Activated naive CD8-positive, alpha-beta T cell (primary cell): ENCODE results near the gene CNPY1.

Experiments
- H3K27ac Mint-ChIP-seq: one replicate; pipeline ENCODE4 v1.8.0; 2021; ENCODE audit warnings: mixed read lengths
- H3K27me3 Mint-ChIP-seq: one replicate; pipeline ENCODE4 v1.8.0; 2021; ENCODE audit warnings: mixed read lengths
- H3K36me3 Mint-ChIP-seq: one replicate; pipeline ENCODE4 v1.8.0; 2021; ENCODE audit warnings: mixed read lengths
- H3K4me1 Mint-ChIP-seq: one replicate; pipeline ENCODE4 v1.8.0; 2021; ENCODE audit warnings: low read depth, mixed read lengths
- H3K4me3 Mint-ChIP-seq: one replicate; pipeline ENCODE4 v1.8.0; 2021; ENCODE audit warnings: mild to moderate bottlenecking, mixed read lengths
- H3K9me3 Mint-ChIP-seq: one replicate; pipeline ENCODE4 v1.8.0; 2021; ENCODE audit warnings: low read depth, mixed read lengths

Gene CNPY1

DNA sequence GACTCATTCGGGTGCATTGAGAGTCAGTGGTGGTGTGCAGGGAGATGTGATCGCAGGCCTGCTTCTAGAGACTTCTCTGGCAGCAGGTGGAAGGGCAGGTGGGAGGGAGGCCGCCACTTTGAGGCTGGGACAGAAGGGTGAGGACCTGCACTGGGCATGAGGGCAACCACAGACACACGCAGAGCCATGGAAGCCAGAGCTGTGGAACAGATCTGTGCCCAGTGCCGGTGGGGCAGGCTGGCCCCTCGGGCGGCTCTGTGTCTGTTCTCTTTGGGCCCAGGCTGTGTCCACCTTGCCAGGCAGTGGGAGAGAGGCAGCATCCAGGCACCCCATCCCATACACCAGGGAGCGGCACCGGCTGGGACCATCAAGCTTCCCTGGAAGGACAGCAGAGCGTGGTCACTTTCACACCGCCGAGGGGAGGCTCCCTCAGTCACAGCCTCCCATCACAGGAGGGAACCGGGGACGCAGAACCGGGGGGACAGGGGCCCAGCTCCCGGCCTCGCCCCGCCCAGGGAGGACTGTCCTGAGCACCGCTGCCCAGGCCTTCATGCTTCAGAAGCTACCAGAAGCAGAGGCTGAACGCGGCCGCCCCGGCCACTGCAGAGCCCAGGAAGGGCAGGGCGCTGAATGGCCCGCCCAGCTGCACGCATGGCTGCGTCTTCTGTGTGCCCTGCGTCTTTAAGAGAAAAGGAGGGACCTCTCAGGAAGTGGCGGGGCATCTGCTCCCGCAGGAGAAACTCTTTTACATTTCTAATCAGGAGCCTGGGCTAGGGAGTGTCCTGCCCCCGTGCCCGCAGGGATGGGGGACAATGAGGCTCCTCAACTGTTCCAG is 56.3 kb downstream of the CNPY1 start:
- Mint-ChIP-seq H3K36me3 (no peaks in the 10 kb centered on the region), H3K4me1 (peaks cover 17% of the 10 kb centered on the region), H3K4me3 (peak overlapping the region; percentile 82), H3K27me3 (peaks cover 4% of the 10 kb centered on the region), H3K9me3 (no peaks in the 10 kb centered on the region), H3K27ac (peak overlapping the region; percentile 41)

DNA sequence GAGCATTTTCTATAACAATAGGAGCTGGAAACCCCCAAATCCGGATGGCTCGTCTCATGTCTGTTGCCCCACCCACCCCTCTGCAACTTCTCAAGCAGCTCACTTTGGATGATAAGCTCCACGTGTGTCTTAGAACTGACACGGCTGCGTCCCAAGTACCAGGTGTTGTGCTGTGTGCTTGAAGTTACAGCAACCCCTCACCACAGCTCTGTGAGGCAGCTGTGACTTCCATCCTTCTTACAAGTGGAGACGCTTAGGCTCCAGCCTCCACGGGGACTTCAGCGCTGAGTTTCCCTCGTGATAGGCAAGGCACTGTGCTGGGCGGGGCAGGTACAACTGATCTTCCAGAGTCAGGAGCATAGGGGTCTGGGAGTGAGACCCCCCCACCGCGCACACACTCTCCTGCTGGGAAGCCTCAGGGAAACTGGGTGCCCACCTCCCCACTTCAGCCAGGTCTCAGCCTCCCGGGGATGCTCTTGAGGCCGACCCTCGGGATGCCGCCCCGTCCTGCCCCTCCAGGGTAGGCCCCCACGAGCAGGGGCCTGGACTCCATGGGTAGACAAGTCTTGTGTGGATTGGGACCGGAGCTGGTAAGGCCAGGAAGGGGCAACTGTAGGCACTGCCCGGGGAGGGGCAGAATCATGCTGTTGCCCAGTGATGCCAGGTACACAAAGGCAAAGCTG is 57.1 kb downstream of the CNPY1 start:
- no peak overlapping the region for H3K27ac Mint-ChIP-seq
- peaks cover 17% of the 10 kb centered on the region for H3K4me1 Mint-ChIP-seq
- no peak overlapping the region for H3K4me3 Mint-ChIP-seq
- H3K36me3 Mint-ChIP-seq, result no peaks in the 10 kb centered on the region
- H3K9me3 Mint-ChIP-seq, result no peaks in the 10 kb centered on the region
- H3K27me3 Mint-ChIP-seq, result peaks cover 6% of the 10 kb centered on the region

DNA sequence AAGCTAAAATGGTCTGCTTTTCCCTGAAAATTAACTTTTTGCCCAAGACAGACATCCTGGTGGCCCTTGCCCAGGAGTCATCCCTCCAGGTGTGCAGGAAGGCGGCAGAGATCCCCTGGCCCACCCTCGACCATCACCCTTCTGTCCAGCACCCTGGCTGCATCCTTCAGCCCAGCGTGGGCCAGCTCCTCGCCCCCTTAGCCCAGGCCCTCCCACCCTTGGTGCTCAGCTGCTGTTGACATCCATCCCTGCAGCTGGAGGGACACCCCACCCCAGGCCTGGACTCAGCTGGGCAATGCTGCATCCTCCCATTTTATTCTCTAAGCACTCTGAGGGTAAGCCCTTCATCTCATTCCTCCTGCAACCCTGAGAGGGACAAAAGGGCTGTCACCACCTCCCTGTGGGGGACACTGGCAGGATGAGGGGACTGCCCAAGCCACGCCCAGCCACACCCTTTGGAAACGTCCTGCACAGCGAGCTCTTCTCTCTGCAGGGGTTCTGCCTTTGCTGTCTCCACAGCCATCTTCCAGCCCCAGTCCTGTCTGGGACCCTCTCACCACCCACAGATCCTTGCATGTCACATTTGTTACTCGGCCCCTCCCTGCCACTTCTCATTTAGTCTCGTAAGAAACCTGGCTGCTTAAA is 57.8 kb downstream of the CNPY1 start:
- H3K4me3 Mint-ChIP-seq, result no peak overlapping the region
- H3K27ac Mint-ChIP-seq, result no peak overlapping the region
- H3K4me1 Mint-ChIP-seq, result peaks cover 17% of the 10 kb centered on the region
- H3K27me3 Mint-ChIP-seq, result peaks cover 6% of the 10 kb centered on the region
- no peaks in the 10 kb centered on the region for H3K36me3 Mint-ChIP-seq
- no peaks in the 10 kb centered on the region for H3K9me3 Mint-ChIP-seq

DNA sequence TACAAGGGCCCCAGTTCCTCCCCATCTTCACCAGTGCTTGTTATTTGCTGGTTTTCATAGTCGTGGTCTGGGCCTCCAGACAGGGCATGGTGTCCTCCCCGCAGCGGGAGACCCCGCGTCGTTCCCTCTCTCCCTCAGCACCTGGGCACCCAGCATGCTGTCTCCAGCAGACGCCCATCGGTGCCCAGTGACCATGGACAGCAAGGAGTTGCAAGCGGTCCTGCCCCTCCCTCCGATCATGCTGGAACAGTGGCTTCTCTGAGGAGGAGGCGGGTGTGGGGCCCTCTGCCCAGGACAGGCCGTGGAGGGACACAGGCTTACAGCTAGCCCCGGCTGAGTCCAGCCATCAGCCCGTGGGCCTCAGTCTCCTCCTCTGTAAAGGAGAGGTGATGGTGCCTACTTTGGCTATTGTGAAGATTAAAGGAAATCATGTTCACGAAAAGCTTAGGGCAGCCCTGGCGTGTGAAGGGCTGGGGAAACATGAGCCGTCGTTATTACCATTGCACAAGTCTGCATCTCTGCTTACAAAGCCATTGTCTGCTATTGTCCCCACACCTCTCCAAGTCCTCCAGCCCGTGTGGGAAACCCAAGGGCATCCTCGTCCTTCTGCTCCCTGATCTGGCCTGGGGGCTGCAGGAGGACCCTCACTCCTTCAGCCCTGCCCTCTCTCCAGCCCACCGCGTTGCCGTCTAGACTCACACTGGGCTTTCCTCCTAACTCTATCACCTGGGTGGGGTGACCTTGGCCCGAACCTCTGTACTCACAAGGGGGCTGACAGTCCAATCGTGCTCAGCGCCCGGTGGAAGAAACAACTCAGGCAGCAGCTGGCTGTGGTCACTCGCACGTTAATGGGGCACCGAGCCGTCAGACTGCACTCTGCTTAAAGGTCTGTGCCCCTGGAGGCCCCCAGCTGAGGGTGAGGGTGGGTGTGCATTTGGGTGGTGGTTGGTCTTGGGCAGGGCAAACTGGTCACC is 58.6 kb downstream of the CNPY1 start:
- H3K36me3 Mint-ChIP-seq, result no peaks in the 10 kb centered on the region
- no peaks in the 10 kb centered on the region for H3K9me3 Mint-ChIP-seq
- peaks cover 22% of the 10 kb centered on the region for H3K4me1 Mint-ChIP-seq
- H3K27me3 Mint-ChIP-seq, result peaks cover 8% of the 10 kb centered on the region
- no peak overlapping the region for H3K4me3 Mint-ChIP-seq
- no peak overlapping the region for H3K27ac Mint-ChIP-seq

DNA sequence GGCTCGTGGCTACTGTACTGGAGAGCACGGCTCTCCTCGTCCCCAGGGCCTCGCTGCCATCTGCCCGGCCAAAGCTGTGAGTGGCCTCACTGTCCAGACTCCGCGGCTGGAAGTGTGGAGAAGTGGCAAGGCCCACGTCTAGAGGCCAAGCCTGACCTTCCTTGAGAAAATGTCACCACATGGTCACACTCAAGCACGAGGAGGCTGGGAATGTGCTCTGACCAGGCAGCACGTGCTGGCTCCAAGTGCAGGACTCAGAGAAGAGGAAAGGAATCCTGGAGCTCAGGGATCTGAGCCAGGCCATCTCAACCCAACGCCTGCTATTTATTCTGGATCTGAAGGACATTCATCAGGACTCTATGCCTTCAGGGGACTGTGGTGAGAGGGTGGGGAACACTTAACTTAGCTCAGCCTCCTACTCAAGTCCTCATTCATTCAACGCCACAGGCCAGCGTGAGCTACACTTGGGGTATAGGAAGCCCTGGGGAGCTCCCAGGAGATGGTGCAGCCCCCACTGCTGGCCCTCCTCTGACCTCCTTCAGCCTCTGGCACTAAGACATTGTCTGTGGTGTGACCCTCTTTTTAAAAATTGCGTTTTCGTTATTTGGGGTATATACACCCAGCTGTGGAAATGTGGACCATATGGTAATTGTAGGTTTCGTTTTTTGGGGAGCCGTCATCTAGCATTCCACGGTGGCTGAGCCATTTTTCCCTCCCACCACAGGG is 59.4 kb downstream of the CNPY1 start:
- peaks cover 9% of the 10 kb centered on the region for H3K27me3 Mint-ChIP-seq
- peaks cover 3% of the 10 kb centered on the region for H3K9me3 Mint-ChIP-seq
- H3K4me1 Mint-ChIP-seq, result peaks cover 19% of the 10 kb centered on the region
- no peak overlapping the region for H3K4me3 Mint-ChIP-seq
- no peak overlapping the region for H3K27ac Mint-ChIP-seq
- H3K36me3 Mint-ChIP-seq, result no peaks in the 10 kb centered on the region

DNA sequence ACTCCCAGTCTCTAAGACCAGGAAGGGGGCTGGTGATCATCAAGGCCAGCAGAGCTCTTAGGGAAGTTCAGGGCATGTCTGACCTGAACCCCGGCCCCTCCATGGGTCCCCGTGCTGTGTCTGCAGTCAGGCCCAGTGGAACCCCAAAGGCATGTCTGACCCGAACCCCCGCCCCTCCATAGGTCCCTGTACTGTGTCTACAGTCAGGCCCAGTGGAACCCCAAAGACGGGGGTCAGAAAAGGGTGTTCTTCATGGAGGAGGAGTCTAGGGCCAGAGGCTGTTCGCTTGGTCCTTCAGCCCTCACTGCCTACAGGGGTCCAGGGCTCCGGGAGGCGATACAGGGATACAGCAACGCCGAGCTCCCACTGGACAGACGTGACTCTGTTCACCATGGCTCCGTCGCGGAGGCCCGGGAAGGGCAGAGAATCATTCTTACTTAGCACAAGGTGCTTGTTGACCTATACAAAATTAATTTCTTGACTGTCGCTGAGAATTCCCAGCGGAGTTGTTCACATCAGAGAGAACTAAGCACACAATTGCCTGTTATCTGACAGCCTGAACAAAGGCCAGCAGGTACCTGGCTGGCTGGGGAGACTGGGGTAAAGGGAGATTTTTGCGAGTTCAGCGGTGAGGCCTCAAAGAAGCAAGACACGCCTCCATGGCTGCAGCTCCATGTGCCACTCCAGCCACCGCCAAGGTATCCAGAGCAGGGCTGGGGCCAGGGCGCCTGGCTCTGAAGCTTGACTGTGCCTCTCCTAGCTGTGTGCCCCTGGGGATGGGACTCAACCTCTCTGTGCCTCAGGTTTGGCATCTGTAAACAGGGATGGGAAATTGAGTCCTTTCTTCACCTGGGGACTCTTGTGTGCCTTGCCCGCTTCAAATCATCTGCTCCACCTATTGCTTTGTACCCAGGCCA is 61.6 kb downstream of the CNPY1 start:
- H3K4me1 Mint-ChIP-seq, result peaks cover 7% of the 10 kb centered on the region
- peaks cover 20% of the 10 kb centered on the region for H3K27me3 Mint-ChIP-seq
- no peak overlapping the region for H3K4me3 Mint-ChIP-seq
- no peaks in the 10 kb centered on the region for H3K36me3 Mint-ChIP-seq
- H3K27ac Mint-ChIP-seq, result no peak overlapping the region
- H3K9me3 Mint-ChIP-seq, result peaks cover 5% of the 10 kb centered on the region

- no peak overlapping the region for H3K4me3 Mint-ChIP-seq
- peaks cover 5% of the 10 kb centered on the region for H3K9me3 Mint-ChIP-seq
- no peak overlapping the region for H3K27ac Mint-ChIP-seq
- peaks cover 5% of the 10 kb centered on the region for H3K4me1 Mint-ChIP-seq
- H3K27me3 Mint-ChIP-seq, result peaks cover 21% of the 10 kb centered on the region
- H3K36me3 Mint-ChIP-seq, result no peaks in the 10 kb centered on the region
Measured at GRCh38 chr7:155483868-155484325, 62.5 kb downstream of the CNPY1 start.

- Mint-ChIP-seq H3K27me3 (peaks cover 21% of the 10 kb centered on the region), H3K4me3 (no peak overlapping the region), H3K36me3 (no peaks in the 10 kb centered on the region), H3K4me1 (peaks cover 5% of the 10 kb centered on the region), H3K9me3 (peaks cover 5% of the 10 kb centered on the region), H3K27ac (no peak overlapping the region)
Measured at GRCh38 chr7:155483245-155483644, 63.1 kb downstream of the CNPY1 start.

- Mint-ChIP-seq H3K4me3 (no peak overlapping the region), H3K36me3 (no peaks in the 10 kb centered on the region), H3K4me1 (peaks cover 5% of the 10 kb centered on the region), H3K27ac (no peak overlapping the region), H3K9me3 (peaks cover 5% of the 10 kb centered on the region), H3K27me3 (peaks cover 21% of the 10 kb centered on the region)
Measured at GRCh38 chr7:155482511-155483183, 63.7 kb downstream of the CNPY1 start.

DNA sequence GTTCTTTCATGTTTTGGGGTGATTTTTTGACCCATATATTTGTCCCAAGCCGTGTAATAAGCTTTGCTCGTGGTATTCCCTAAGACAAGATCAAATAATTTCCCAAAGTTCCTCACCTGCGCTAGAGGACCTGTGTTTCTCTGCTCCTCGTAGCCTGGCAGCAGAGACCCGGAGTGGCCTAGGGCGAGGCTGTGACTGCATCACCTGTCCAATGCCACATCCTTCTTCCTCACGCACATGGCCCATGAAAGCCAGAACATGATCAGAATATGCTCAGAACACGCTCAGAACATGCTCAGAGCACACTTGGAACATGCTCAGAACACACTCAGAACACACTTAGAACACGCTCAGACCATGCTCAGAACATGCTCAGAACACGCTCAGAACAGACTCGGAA is 64.6 kb downstream of the CNPY1 start:
- Mint-ChIP-seq H3K27ac (no peak overlapping the region), H3K36me3 (no peaks in the 10 kb centered on the region), H3K4me3 (no peak overlapping the region), H3K4me1 (peaks cover 9% of the 10 kb centered on the region), H3K9me3 (peaks cover 5% of the 10 kb centered on the region), H3K27me3 (peaks cover 25% of the 10 kb centered on the region)

GRCh38 chr7:155477476-155477875 is 68.9 kb downstream of the CNPY1 start:
- H3K27me3 Mint-ChIP-seq, result peaks cover 51% of the 10 kb centered on the region
- no peak overlapping the region for H3K27ac Mint-ChIP-seq
- no peak overlapping the region for H3K4me3 Mint-ChIP-seq
- H3K9me3 Mint-ChIP-seq, result peaks cover 5% of the 10 kb centered on the region
- peaks cover 4% of the 10 kb centered on the region for H3K4me1 Mint-ChIP-seq
- no peaks in the 10 kb centered on the region for H3K36me3 Mint-ChIP-seq

- H3K4me3 Mint-ChIP-seq, result no peak overlapping the region
- no peaks in the 10 kb centered on the region for H3K36me3 Mint-ChIP-seq
- no peaks in the 10 kb centered on the region for H3K9me3 Mint-ChIP-seq
- peaks cover 14% of the 10 kb centered on the region for H3K4me1 Mint-ChIP-seq
- no peak overlapping the region for H3K27ac Mint-ChIP-seq
- H3K27me3 Mint-ChIP-seq, result peaks cover 64% of the 10 kb centered on the region
Measured at GRCh38 chr7:155471718-155472117, 74.6 kb downstream of the CNPY1 start.
